Heart left ventricle (tissue), 13 donors: ENCODE results near the gene LMX1A.

Experiments
- CTCF ChIP-seq, 12 donors: fragments of 200-600 bp; sonication (generic) in 4 of 12; IDR thresholded peaks; one replicate each; pipeline versions ENCODE4 v1.5.0 to v1.8.0; 2018 to 2022; ENCODE audit warnings: antibody characterized with exemption in 12 of 12, mild to moderate bottlenecking in 5 of 12
- POLR2A ChIP-seq, 2 donors: fragments of 450-650 bp; IDR thresholded peaks; one replicate each; pipeline ENCODE4 v1.6.1; 2017; ENCODE audit warnings: antibody characterized with exemption in 2 of 2, mild to moderate bottlenecking in 2 of 2, moderate library complexity in 2 of 2
- donor health status: ischemic (EF 13 %, LVEDD 7.1; RV severe dilation, severe dysfunction).
- donor health status: DM: no; HTN: yes; CAD: no.
- donor health status: DM: no; HTN: no; CAD: no.
- donor health status: ischemic (EF 25% LVEDD 6.9; RV normal size, moderate dysfunction).
- donor health status: ischemic (EF 25% LVEDD 5.7; RV mildly dilated, moderate dysfunction).
- donor health status: ischemic (EF 35%, LVEDD 5.7; RV mildly dilated, moderate dysfunction).
- donor health status: nonischemic (EF 11% LVEDD 7.7; RV severe dilation, severe dysfunction).
- donor health status: DM: yes; HTN: yes; CAD: no.
- donor health status: PGD.
- donor health status: ischemic (EF 29% LVEDD 5.4; RV normal size, mild dysfunction).
- donor health status: nonischemic (EF 23%, LVEDD 6.1; RV moderate dilation, normal function).

GRCh38 chr1:165389609-165390008, 33.1 kb upstream of the LMX1A start:
- TF ChIP-seq POLR2A (IDR thresholded peaks at IDR 0.05) (no peak), CTCF (IDR thresholded peaks at IDR 0.05) (no peak)
